HL-60/S4 treated with retinoic acid at 250 ng/mL for 4 days and 3 days (cell line): Measurements from ENCODE around the gene BNIPL.

Source experiments
- in situ Hi-C: fragments of 300-500 bp; cut with MboI; formaldehyde crosslinking; loops from 2 replicates; pipeline ENCODE4 v1.7.0; 2022; ENCODE audit warnings: low sequenced_read_pairs

Gene BNIPL

GRCh38 chr1:151055581-151055980, 19.2 kb downstream of the BNIPL start:
- in situ Hi-C loops = no loop called here

GRCh38 chr1:151056149-151056548, 19.8 kb downstream of the BNIPL start:
- in situ Hi-C loops = no loop called here

- in situ Hi-C loops = no loop called here
Measured at GRCh38 chr1:151058692-151059091, 22.3 kb downstream of the BNIPL start.

GRCh38 chr1:151059109-151060006, 23.0 kb downstream of the BNIPL start, which contains the start of gene CDC42SE1:
Gene CDC42SE1 (minus strand): TSS chr1:151059622. CDS start chr1:151055730, 3,892 bp downstream.
- in situ Hi-C loops = no loop called here

GRCh38 chr1:151060007-151060656, 23.7 kb downstream of the BNIPL start, which contains the start of gene MLLT11:
Gene MLLT11 (plus strand): TSS chr1:151060397. CDS start chr1:151067225, 6,828 bp downstream.
- in situ Hi-C loops = no loop called here

GRCh38 chr1:151060657-151061421, 24.5 kb downstream of the BNIPL start:
- in situ Hi-C loops = no loop called here

- in situ Hi-C loops = no loop called here
Measured at GRCh38 chr1:151061704-151062103, 25.3 kb downstream of the BNIPL start.

- in situ Hi-C loops = no loop called here
Measured at GRCh38 chr1:151062741-151063371, 26.5 kb downstream of the BNIPL start.

- in situ Hi-C loops = no loop called here
Measured at GRCh38 chr1:151065089-151065645, 28.8 kb downstream of the BNIPL start.

GRCh38 chr1:151067185-151067584, 30.8 kb downstream of the BNIPL start:
- in situ Hi-C loops = no loop called here

GRCh38 chr1:151069103-151069486, 32.7 kb downstream of the BNIPL start:
- in situ Hi-C loops = no loop called here

- in situ Hi-C loops = no loop called here
Measured at GRCh38 chr1:151070474-151071276, 34.3 kb downstream of the BNIPL start, which contains the start of gene GABPB2. Gene GABPB2 (plus strand): TSS chr1:151070761. CDS start chr1:151088190, 17,429 bp downstream.

- in situ Hi-C loops = no loop called here
Measured at GRCh38 chr1:151072224-151072623, 35.8 kb downstream of the BNIPL start.

GRCh38 chr1:151085953-151086559, 49.7 kb downstream of the BNIPL start:
- in situ Hi-C loops = no loop called here
